HL-60 (cell line): ENCODE measurements around the gene PAX5.

ENCODE experiments used
- DNase-seq, 2 experiments: peaks; one replicate each; pipeline ENCODE4 v3.0.0-alpha.2; 2010 to 2020; ENCODE audit warnings: low read depth in 1 of 2, low spot score in 1 of 2
- H3K27ac ChIP-seq: fragments of 250-450 bp; sonication (Bioruptor Pico); replicated peaks from 2 replicates; pipeline ENCODE4 v1.5.1; 2020; ENCODE audit warnings: mild to moderate bottlenecking, moderate library complexity
- H3K27me3 ChIP-seq: fragments of 250-450 bp; sonication (Bioruptor Pico); 2 replicates; pipeline ENCODE4 v1.5.1; 2021; ENCODE audit warnings: mild to moderate bottlenecking, moderate library complexity; ENCODE audit not compliant: insufficient read depth, poor library complexity, severe bottlenecking
- H3K4me3 ChIP-seq: replicated peaks from 2 replicates; pipeline ENCODE4 v1.5.1; 2011; ENCODE audit warnings: mild to moderate bottlenecking, control low read depth, low read length; ENCODE audit not compliant: insufficient read depth
- GABPA ChIP-seq: IDR thresholded peaks from 2 replicates; pipeline ENCODE4 v1.6.1; 2012; ENCODE audit warnings: low read depth
- POLR2AphosphoS5 ChIP-seq: IDR thresholded peaks from 2 replicates; pipeline ENCODE4 v1.6.1; 2012; ENCODE audit warnings: low read depth
- SPI1 ChIP-seq: IDR thresholded peaks from 2 replicates; pipeline ENCODE4 v1.6.1; 2012; ENCODE audit warnings: low read depth, mild to moderate bottlenecking, borderline replicate concordance
- TF ChIP-seq, protein P1 (sequence below): IDR thresholded peaks from 2 replicates; pipeline ENCODE4 v1.6.1; 2012; ENCODE audit warnings: low read depth; ENCODE audit not compliant: insufficient replicate concordance
- TF ChIP-seq, protein P2 (sequence below): IDR thresholded peaks from one replicate; pipeline ENCODE4 v1.5.1; 2011; ENCODE audit warnings: low read length, control low read depth, inconsistent platforms; ENCODE audit not compliant: insufficient read depth

PAX5 gene

DNA sequence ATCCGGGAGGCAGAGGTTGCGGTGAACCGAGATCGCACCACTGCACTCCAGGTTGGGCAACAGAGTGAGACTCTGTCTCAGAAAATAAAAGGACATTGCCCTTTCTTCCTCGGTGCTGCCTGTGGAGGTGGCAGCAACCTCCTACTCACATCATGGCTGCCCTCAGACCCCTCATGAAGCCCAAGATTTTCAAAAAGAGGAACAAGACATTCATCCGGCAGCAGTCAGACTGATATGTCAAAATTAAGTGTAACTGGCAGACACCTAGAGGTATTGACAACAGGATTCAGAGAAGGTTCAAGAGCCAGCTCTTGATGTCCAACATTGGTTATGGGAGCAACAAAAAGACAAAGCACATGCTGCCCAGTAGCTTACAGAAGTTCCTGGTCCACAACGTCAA is 12.6 kb upstream of the PAX5 start:
- peaks cover 11% of the 10 kb centered on the region for H3K27me3 ChIP-seq
- TF ChIP-seq SPI1 (no peak), POLR2AphosphoS5 (no peak), GABPA (no peak)
- TF ChIP-seq, protein P1, sequence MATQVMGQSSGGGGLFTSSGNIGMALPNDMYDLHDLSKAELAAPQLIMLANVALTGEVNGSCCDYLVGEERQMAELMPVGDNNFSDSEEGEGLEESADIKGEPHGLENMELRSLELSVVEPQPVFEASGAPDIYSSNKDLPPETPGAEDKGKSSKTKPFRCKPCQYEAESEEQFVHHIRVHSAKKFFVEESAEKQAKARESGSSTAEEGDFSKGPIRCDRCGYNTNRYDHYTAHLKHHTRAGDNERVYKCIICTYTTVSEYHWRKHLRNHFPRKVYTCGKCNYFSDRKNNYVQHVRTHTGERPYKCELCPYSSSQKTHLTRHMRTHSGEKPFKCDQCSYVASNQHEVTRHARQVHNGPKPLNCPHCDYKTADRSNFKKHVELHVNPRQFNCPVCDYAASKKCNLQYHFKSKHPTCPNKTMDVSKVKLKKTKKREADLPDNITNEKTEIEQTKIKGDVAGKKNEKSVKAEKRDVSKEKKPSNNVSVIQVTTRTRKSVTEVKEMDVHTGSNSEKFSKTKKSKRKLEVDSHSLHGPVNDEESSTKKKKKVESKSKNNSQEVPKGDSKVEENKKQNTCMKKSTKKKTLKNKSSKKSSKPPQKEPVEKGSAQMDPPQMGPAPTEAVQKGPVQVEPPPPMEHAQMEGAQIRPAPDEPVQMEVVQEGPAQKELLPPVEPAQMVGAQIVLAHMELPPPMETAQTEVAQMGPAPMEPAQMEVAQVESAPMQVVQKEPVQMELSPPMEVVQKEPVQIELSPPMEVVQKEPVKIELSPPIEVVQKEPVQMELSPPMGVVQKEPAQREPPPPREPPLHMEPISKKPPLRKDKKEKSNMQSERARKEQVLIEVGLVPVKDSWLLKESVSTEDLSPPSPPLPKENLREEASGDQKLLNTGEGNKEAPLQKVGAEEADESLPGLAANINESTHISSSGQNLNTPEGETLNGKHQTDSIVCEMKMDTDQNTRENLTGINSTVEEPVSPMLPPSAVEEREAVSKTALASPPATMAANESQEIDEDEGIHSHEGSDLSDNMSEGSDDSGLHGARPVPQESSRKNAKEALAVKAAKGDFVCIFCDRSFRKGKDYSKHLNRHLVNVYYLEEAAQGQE: no peak
- TF ChIP-seq, protein P2, sequence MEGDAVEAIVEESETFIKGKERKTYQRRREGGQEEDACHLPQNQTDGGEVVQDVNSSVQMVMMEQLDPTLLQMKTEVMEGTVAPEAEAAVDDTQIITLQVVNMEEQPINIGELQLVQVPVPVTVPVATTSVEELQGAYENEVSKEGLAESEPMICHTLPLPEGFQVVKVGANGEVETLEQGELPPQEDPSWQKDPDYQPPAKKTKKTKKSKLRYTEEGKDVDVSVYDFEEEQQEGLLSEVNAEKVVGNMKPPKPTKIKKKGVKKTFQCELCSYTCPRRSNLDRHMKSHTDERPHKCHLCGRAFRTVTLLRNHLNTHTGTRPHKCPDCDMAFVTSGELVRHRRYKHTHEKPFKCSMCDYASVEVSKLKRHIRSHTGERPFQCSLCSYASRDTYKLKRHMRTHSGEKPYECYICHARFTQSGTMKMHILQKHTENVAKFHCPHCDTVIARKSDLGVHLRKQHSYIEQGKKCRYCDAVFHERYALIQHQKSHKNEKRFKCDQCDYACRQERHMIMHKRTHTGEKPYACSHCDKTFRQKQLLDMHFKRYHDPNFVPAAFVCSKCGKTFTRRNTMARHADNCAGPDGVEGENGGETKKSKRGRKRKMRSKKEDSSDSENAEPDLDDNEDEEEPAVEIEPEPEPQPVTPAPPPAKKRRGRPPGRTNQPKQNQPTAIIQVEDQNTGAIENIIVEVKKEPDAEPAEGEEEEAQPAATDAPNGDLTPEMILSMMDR: no peak
- DNase-seq: no peak

DNA sequence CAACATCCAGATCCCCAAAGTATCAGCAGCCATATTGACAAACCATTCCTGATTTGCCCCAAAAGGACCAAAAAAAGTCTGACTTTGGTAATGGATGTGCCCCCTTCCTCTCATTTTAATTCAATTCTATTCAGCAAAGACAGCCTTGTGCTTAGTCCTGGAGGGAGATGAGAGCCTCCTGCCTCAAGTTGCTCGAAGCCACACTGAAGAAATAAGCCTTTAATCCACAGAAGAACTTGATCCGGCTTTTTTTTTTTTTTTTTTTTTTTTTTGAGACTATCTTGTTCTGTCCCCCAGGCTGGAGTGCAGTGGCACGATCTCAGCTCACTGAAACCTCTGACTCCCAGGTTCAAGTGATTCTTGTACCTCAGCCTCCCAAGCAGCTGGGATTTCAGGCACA is 8.4 kb upstream of the PAX5 start:
- no peak for TF ChIP-seq SPI1
- TF ChIP-seq GABPA: no peak
- no peak for TF ChIP-seq POLR2AphosphoS5
- TF ChIP-seq, protein P1: no peak
- TF ChIP-seq, protein P2: no peak

More for the DNA sequence above, 12.6 kb upstream of the PAX5 start:
- Histone ChIP-seq H3K27ac (no peak overlapping the region), H3K4me3 (no peak overlapping the region)

DNA sequence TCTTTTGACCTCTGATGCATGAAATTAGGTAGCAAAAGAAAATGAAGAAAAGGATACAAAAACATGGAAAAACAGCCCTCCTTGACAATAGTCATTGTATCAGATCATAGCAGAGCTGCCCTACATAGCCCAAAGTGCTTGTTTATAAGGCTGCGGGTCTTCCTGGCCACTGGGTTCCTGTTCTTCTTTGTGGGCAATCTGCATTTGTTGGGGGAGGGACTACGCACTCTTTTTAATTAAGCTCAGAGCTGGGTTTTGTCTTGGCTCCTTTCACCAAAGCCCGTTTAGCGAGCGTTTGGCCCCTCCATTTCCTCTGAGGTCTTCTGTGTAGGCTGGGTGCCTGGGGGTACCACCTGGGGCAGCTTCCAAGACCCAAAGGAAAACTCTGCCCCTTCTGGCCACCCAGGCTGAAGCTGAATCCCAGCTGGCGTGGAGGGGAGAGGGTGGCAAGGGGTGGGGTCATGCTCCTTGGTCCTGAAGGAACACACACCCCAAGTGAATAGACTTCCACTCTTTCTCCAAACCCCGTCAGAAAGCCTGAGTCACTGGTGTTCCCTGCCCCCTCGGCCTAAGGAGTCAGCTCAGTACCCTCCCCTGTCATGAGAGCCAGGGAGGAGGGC is 6.5 kb upstream of the PAX5 start:
- Histone ChIP-seq H3K4me3 (no peak overlapping the region), H3K27me3 (peaks cover 52% of the 10 kb centered on the region), H3K27ac (no peak overlapping the region)
- TF ChIP-seq, protein P2: no peak
- TF ChIP-seq, protein P1: no peak
- TF ChIP-seq POLR2AphosphoS5 (no peak), SPI1 (no peak), GABPA (no peak)
- DNase-seq: no peak

More for the DNA sequence above, 8.4 kb upstream of the PAX5 start:
- DNase-seq: no peak
- peaks cover 36% of the 10 kb centered on the region for H3K27me3 ChIP-seq
- no peak overlapping the region for H3K4me3 ChIP-seq
- no peak overlapping the region for H3K27ac ChIP-seq
